NCI-H2227 treated with DMSO at 0.1 percent for 48 hours (cell line): ENCODE data around the gene CALN1.

Source experiments
- DNase-seq: peaks from one replicate; lab custom pipeline; 2025; lab: John Stamatoyannopoulos, UW

The CALN1 gene

GRCh38 chr7:72183835-72184234 lies 228.3 kb downstream of the CALN1 start:
- DNase-seq = no peak

GRCh38 chr7:72182036-72182435 lies 230.1 kb downstream of the CALN1 start:
- no peak for DNase-seq

GRCh38 chr7:72176875-72177274 lies 235.3 kb downstream of the CALN1 start:
- DNase-seq = no peak

- DNase-seq = no peak
These were observed 241.7 kb downstream of the CALN1 start for GRCh38 chr7:72170475-72170874.

GRCh38 chr7:72163271-72163670 lies 248.9 kb downstream of the CALN1 start:
- DNase-seq = no peak

GRCh38 chr7:72161534-72161933 lies 250.6 kb downstream of the CALN1 start:
- no peak for DNase-seq

GRCh38 chr7:72159911-72160310 lies 252.2 kb downstream of the CALN1 start:
- DNase-seq = no peak

GRCh38 chr7:72156671-72157070 lies 255.5 kb downstream of the CALN1 start:
- no peak for DNase-seq

GRCh38 chr7:72153132-72153512 lies 259.0 kb downstream of the CALN1 start:
- DNase-seq = no peak

- DNase-seq = no peak
These were observed 259.7 kb downstream of the CALN1 start for GRCh38 chr7:72152161-72153131.

- no peak for DNase-seq
These were observed 271.6 kb downstream of the CALN1 start for GRCh38 chr7:72140566-72140965.

GRCh38 chr7:72127136-72127535 lies 285.0 kb downstream of the CALN1 start:
- no peak for DNase-seq

GRCh38 chr7:72123913-72124312 lies 288.2 kb downstream of the CALN1 start:
- no peak for DNase-seq

GRCh38 chr7:72118366-72118765 lies 293.8 kb downstream of the CALN1 start:
- no peak for DNase-seq

GRCh38 chr7:72114129-72114528 lies 298.0 kb downstream of the CALN1 start:
- DNase-seq = no peak

GRCh38 chr7:72112992-72113391 lies 299.1 kb downstream of the CALN1 start:
- DNase-seq = no peak

- no peak for DNase-seq
These were observed 299.6 kb downstream of the CALN1 start for GRCh38 chr7:72112530-72112929.

- no peak for DNase-seq
These were observed 301.1 kb downstream of the CALN1 start for GRCh38 chr7:72111086-72111485.

GRCh38 chr7:72109566-72109965 lies 302.6 kb downstream of the CALN1 start:
- no peak for DNase-seq

GRCh38 chr7:72106405-72106804 lies 305.7 kb downstream of the CALN1 start:
- no peak for DNase-seq

GRCh38 chr7:72101444-72101843 lies 310.7 kb downstream of the CALN1 start:
- DNase-seq = no peak

- DNase-seq = no peak
These were observed 312.4 kb downstream of the CALN1 start for GRCh38 chr7:72099784-72100183.

- DNase-seq = no peak
These were observed 313.1 kb downstream of the CALN1 start for GRCh38 chr7:72098807-72099580.
